ENCODE data around the gene CREBBP.
"Not testable (repeated sequence)": the region's sequence is repeated elsewhere in the genome, so short reads cannot be mapped to it uniquely, and the experiment has no call there.

The CREBBP gene

GRCh38 chr16:3880623-3881498 is at the start of gene CREBBP:
CREBBP (minus strand) TSS chr16:3880713; CDS start chr16:3879916, 797 bp downstream.
- peak; percentile 41 for DNase-seq

- DNase-seq = not testable (repeated sequence)
Measured at GRCh38 chr16:3927147-3927546, 46.6 kb upstream of the CREBBP start.

- DNase-seq = no peak
Measured at GRCh38 chr16:3924763-3925162, 44.2 kb upstream of the CREBBP start.

DNA sequence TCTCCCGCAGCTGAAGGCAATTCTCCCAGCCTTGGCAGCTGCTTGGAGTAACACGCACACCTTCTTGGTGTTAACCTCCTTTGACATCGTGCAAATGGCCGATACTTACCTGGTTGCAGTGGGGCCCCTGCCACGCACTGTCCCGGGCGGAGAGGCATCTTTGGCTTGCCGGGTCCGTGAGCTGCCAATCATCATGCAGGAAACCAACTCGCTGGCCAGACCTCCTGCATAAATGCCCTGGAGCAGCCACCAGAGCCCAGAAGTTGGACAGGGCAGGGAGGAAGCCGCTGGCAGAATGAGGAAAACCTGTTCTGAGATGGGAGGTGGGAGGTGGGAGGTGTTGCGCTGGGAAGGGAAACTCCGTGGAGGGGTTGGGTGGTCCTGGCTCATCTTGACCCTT is 41.7 kb upstream of the CREBBP start:
- DNase-seq = no peak

GRCh38 chr16:3920206-3920605 is 39.7 kb upstream of the CREBBP start:
- DNase-seq = no peak

DNA sequence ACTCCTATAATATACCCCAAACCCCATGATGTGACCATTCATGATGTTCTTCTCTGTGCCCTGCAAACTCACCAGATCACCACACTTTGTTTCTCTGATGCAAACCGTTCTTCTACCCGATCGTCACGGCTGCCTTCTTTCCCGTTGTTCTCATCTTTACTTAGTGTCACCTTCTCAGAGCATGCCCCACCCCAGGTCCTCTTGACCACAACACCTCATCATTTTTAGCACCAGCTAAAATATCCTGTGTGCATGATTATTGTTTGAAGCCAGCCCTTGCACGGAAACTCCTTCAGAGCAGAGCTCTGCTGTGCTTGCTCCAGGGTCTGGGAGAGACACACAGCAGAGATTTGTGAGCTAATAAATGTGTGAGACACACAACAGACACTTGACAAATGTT is 38.9 kb upstream of the CREBBP start:
- DNase-seq = no peak

- DNase-seq = no peak
Measured at GRCh38 chr16:3915426-3916260, 35.1 kb upstream of the CREBBP start.

GRCh38 chr16:3912897-3913296 is 32.4 kb upstream of the CREBBP start:
- DNase-seq = no peak

GRCh38 chr16:3912373-3912772 is 31.9 kb upstream of the CREBBP start:
- DNase-seq = no peak

GRCh38 chr16:3911741-3912140 is 31.2 kb upstream of the CREBBP start:
- not testable (repeated sequence) for DNase-seq

DNA sequence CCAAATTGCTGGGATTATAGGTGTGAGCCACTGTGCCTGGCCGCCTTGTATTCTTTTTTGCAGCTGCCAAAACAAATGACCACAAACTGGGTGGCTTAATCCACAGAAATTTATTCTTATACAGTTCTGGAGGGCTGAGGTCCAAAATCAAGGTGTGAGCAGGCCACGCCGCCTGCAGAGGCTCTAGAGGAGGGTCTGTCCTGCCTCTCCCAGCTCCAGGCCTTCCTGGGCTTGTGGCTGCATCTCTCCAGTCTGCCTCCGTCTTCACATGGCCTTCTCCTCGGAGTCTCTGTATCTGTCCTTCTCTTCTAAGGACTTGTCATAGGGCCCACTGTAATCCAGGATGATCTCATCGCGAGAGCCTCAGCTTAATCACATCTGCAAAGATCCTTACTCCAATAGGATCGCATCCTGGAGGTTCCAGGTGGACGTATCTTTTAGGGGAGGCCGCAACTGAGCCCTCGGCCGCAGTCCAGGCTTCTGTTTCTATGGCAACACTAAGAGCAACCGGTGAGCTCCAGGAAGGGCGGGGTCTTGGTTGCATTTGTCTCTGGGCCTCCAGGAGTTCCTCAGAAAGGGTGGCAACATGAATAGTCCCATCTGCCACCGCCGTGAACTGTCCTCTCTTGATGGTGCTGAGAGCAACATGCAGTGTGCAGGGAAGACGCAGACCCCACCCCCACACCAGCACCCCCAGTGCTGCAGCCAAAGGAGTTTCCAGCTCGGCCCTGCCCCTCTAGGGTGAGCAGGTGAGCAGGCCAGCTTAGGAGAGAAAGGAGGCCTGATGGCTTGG is 29.5 kb upstream of the CREBBP start:
- no peak for DNase-seq

DNA sequence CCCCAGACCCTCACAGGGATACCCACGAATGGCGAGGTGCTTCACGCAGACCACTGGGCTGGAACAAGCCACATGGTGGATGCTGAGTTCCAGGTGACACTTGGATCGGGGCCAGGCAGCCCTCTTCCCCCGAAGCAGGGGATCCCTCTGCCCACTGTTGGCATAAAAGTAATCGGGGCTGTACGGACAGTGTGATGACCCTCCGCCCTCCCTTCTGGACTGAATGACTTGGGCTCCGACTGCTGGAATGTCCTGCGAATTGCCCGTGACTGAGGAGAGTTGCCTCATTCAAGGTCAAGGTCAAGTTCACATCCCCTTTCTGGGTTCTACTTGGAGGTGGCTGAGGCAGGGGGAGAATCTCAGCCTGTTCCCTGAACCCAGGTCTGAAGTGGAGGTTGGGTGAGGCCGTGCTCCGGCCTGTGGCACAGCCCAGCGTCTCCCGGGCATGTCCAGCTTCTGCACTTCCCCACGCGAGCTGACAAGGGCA is 28.5 kb upstream of the CREBBP start:
- no peak for DNase-seq

DNA sequence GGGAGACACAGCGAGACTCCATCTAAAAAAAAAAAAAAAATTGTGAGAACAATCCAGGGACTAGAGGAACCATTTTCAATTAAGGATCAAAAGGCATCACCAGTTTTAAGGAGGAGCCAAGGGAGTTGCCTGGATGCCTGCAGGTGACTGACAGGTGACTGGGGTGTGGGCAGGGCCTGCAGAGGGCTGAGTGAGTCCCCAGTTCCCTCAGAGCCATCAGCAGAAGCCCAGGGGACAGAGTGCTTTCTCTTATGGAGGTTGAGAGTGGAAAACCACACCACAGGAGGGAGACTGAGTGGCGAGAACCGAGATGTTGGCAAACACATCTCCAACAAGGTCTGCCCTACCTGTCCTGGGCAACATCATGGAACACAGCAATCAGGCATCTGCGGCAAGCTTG is 27.1 kb upstream of the CREBBP start:
- DNase-seq = no peak

- no peak for DNase-seq
Measured at GRCh38 chr16:3906363-3906762, 25.9 kb upstream of the CREBBP start.

- DNase-seq = no peak
Measured at GRCh38 chr16:3904875-3905274, 24.4 kb upstream of the CREBBP start.

DNA sequence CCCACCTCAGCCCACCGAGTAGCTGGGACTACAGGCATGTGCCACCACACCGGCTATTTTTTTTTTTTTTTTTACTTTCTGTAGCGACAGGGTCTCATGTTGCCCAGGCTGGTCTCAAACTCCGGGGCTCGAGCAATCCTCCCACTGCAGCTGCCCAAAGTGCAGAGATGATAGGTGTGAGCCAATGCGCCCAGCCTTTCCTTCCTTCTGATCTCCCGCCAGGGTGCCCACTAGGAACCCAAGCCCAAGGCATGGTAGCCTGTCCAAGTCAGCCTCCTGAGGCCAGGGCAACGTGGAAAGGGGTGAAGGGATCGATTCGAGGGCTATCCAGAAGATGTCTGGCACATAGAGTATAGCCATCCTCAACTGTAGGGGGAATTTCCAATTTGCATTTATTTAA is 9.6 kb upstream of the CREBBP start:
- no peak for DNase-seq

DNA sequence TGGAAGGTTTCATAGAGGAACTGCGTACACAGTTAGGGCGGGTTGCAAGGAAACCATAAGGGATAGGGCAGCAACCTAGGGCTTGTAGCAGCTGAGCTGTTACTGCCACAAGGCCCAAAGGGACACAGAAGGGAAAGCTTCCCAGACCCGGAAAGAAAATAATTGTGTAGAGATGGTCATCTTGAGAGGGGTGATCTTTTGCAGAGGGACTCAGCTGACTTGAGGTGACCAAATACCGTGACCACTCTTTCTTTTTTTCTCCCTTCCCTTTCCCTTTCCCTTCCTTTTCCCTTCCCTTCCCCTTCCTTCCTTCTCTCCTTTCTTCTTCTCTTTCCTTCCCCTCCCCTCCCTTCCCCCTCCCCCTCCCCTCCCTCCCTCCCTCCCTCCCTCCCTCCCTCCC is 8.5 kb upstream of the CREBBP start:
- DNase-seq = no peak

GRCh38 chr16:3885999-3886398 is 5.5 kb upstream of the CREBBP start:
- not testable (repeated sequence) for DNase-seq

DNA sequence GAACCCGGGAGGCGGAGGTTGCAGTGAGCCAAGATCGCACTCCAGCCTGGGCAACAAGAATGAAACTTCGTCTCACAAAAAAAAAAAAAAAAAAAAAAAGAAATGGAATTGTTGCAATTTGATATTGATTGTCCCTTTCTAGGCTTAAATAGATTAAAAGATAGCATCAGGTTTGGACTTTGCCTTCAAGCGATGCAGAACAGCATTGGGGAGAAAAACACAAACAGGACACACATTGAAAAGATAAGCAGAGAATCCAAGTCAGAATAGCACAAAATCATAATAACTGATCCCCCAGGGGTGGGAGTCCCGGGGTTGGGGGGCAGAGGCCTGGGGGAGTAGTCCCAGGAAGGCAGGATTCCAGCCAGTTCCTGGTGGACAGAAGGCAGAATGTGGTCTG is 3.9 kb upstream of the CREBBP start:
- DNase-seq = no peak

DNA sequence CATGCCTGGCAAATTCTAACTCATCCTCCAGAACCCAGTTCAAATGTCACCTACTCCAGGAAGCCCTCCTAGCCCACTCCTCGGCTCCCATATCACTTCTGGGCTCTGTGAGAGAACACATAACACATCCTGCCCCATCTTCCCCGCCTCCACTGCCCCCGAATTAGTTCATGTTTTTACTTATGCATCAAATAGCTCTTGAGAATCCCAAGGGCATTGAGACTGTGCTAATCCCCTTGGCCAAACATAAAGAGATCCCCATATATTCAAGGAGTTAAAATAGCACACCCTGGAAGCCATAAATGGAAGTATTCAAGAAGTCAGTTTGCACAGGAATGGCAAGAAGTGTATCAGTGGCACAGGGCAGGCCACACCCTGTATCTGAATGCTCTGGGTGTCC is 2.0 kb upstream of the CREBBP start:
- DNase-seq = no peak

DNA sequence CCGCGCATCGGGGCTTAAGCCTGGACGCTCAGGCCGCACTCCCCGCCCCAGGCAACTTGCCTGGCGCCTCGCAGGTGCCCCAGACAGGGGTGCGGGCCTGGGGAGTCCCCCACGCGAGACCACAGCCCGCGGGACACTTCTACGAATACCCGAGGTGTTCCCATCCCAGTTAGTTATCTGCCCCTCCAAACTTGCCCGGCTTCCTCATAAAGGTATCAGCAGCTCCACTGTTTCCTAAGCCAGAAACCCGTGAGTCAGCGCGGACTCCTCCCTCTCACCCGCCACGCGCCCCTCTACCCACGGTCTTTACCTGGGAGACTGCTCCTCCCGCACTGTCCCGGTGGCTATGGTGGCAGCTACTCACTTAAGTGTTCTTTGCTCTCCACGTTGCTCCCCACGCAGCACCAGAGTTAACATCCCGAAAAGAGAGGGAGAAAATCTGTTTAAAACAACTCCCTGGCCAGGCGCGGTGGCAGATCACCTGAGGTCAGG is 1.0 kb upstream of the CREBBP start:
- no peak for DNase-seq

DNA sequence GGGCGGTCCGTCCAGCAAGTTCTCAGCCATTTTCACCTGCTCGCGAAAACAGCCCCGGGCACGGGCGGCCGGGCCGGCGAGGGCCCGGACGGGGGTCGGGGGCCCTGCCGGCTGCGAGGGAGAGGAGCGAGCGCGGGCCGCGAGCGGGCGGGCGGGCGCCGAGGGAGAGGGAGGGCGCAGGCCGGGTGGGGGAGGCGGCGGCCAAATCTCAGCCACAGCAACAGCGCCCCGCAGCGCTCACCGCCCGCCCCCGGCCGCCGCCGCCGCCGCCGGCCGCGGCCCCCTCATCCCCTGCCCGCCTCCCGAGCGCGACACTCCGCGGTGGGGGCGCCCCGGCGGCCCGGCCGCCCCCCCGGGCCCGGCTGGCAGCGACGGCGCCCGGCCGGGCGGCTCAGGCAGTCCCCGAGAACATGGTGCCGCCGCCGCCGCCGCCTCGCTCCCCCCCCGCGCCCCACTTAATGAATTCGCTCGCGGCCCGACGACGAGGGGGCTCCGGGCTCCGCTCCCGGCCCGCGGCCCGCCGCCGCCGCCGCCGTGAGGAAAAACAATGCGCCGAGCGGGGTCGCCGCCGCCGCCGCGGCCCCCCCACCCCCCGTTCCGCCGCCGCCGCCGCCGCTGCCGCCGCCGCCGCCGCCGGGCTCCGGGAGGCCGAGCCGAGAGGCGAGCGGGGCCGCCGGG is 487 bp downstream of the CREBBP start:
- DNase-seq = no peak
